Upper lobe of left lung (tissue), 6 donors: ENCODE data around the gene SMIM9. TPM values are rescaled to one million over a fixed set of nuclear protein-coding genes. Genes with fewer than 3 reads are reported as not detected.

Source experiments
- ATAC-seq, 2 donors: fragments of 200-7000 bp; cut with Tn5 transposase; one replicate each; pipeline ENCODE4 v1.9.1; 2022; ENCODE audit warnings: mild to moderate bottlenecking in 2 of 2, moderate library complexity in 2 of 2; ENCODE audit not compliant: low FRiP score in 2 of 2
- DNase-seq, 2 donors: peaks; one replicate each; pipeline ENCODE4 v3.0.0-alpha.2; 2019 to 2020
- H3K27ac ChIP-seq, 4 donors: fragments of 200-600 bp; sonication (generic); one replicate each; pipeline ENCODE4 v1.5.1; 2016 to 2019
- H3K27me3 ChIP-seq, 4 donors: fragments of 200-600 bp; sonication (generic); one replicate each; pipeline ENCODE4 v1.5.1; 2017 to 2019
- H3K36me3 ChIP-seq, 4 donors: fragments of 200-600 bp; sonication (generic); one replicate each; pipeline ENCODE4 v1.5.1; 2016 to 2019
- H3K4me1 ChIP-seq, 4 donors: fragments of 200-600 bp; sonication (generic); one replicate each; pipeline ENCODE4 v1.5.1; 2018 to 2019
- H3K4me3 ChIP-seq, 4 donors: fragments of 200-600 bp; sonication (generic); one replicate each; pipeline ENCODE4 v1.5.1; 2017 to 2019; ENCODE audit warnings: mild to moderate bottlenecking in 2 of 4, moderate library complexity in 1 of 4
- H3K9me3 ChIP-seq, 4 donors: fragments of 200-600 bp; sonication (generic); one replicate each; pipeline ENCODE4 v1.5.1; 2018 to 2019
- EP300 ChIP-seq, 4 donors: sonication (generic); formaldehyde crosslinking; IDR thresholded peaks; one replicate each; pipeline ENCODE4 v1.5.1; 2017; ENCODE audit warnings: antibody characterized with exemption in 4 of 4, control low read depth in 2 of 4
- POLR2A ChIP-seq, 4 donors: fragments of 450-650 bp; IDR thresholded peaks; one replicate each; pipeline ENCODE4 v1.5.1; 2016 to 2017; ENCODE audit warnings: antibody characterized with exemption in 4 of 4, mild to moderate bottlenecking in 2 of 4
- POLR2AphosphoS5 ChIP-seq, 2 donors: sonication (generic); formaldehyde crosslinking; IDR thresholded peaks; one replicate each; pipeline ENCODE4 v1.5.1; 2017; ENCODE audit warnings: antibody characterized with exemption in 2 of 2
- WGBS, 2 donors: methylation state at CpG; one replicate each; pipeline ENCODE4 v1.1.5; 2017 to 2018; 5-methylcytosine and 5-hydroxymethylcytosine counted together
- total RNA-seq, 6 donors: library from RNA; depleted of rRNA in 4 of 6; stranded (reverse); fragments of >200 nt in 4 of 6; gene quantifications; one replicate each; pipeline versions ENCODE4 v1.1.0 to v1.2.1, GENCODE V29; 2016 to 2021
- TF ChIP-seq, protein P1 (sequence below), 6 experiments: fragments of 450-650 bp in 4 of 6; fragments of 200-600 bp in 2 of 6; sonication (generic) in 2 of 6; IDR thresholded peaks; one replicate each; pipeline ENCODE4 v1.5.1; 2016 to 2019; ENCODE audit warnings: antibody characterized with exemption in 6 of 6
- donor health status: DM: no; HTN: no; CAD: no; lungs with moderate emphysema.
- donor health status: DM: no; HTN: yes; CAD: no; lungs with severe emphysema.

SMIM9 gene
- total RNA-seq, 6 donors from 2014 or later: 1.5 TPM; not detected in 5

DNA sequence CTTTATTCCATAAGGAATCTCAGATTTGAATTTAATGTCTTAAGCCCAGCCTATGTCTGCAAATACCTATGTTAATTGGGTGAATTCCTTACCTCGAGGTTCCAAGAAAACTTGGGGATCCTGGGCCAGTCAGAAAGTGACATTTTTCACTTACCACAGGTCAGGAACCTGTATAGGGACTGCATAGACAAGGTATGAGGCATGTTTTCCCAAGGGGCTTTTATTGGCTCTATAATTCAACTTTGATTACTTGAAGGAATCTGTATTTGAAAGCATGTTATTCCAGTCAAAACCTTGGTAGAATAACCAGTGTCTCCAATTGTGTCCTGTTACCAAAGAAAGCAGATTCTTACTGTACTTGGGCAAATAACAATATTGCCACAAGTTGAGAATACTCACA, 20.7 kb downstream of the SMIM9 start:
- Histone ChIP-seq H3K9me3 (no peaks in the 10 kb centered on the region), H3K27ac (no peak overlapping the region), H3K36me3 (no peaks in the 10 kb centered on the region), H3K4me1 (no peaks in the 10 kb centered on the region), H3K4me3 (no peak overlapping the region), H3K27me3 (no peaks in the 10 kb centered on the region)
- ATAC-seq (no peak), DNase-seq (no peak)
- 26 to 58% methylated on average over 1 of the region's 1 CpG for WGBS, 2 donors
- TF ChIP-seq POLR2AphosphoS5 (IDR thresholded peaks at IDR 0.05): no peak
- TF ChIP-seq, protein P1, sequence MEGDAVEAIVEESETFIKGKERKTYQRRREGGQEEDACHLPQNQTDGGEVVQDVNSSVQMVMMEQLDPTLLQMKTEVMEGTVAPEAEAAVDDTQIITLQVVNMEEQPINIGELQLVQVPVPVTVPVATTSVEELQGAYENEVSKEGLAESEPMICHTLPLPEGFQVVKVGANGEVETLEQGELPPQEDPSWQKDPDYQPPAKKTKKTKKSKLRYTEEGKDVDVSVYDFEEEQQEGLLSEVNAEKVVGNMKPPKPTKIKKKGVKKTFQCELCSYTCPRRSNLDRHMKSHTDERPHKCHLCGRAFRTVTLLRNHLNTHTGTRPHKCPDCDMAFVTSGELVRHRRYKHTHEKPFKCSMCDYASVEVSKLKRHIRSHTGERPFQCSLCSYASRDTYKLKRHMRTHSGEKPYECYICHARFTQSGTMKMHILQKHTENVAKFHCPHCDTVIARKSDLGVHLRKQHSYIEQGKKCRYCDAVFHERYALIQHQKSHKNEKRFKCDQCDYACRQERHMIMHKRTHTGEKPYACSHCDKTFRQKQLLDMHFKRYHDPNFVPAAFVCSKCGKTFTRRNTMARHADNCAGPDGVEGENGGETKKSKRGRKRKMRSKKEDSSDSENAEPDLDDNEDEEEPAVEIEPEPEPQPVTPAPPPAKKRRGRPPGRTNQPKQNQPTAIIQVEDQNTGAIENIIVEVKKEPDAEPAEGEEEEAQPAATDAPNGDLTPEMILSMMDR (IDR thresholded peaks at IDR 0.05): no peak
- no peak for TF ChIP-seq POLR2A (IDR thresholded peaks at IDR 0.05)
- TF ChIP-seq EP300 (IDR thresholded peaks at IDR 0.05): no peak

DNA sequence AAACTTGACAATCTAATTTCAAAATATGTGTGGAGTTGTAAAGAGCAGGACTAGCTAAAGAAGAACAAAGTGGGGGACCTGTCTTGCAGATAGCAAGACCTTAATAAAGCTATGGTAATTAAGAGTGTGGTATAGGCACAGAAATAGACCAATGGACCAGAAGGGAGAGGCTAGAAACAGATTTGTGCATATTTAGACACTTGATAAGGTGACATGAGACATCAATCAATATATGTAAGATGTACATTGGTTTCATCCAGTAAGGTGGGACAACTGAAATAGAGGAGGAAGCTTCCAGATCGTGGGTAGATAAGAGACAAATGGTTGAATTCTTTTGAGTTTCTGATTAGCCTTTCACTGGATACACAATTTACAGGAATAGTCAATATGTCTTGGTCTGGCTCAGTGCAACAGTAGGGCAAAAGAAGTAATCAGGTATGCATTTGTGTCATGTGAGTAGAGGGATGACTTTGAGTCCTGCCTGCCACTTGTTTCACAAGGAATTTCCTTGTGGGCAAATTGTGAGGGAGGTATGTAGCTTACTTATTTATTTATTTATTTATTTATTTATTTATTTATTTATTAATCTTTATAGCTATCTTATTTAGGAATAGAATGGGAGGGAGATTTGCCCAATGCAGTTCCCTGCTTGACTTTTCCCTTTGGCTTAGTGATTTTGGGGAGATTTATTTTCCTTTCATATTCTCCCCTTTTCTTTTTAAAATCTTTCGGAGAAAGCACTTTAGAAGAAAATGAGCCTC, 21.9 kb downstream of the SMIM9 start:
- H3K36me3 ChIP-seq: no peaks in the 10 kb centered on the region
- 70 to 77% methylated on average over 2 of the region's 2 CpGs for WGBS, 2 donors
- DNase-seq (no peak), ATAC-seq (no peak)
- H3K4me3 ChIP-seq: no peak overlapping the region
- H3K4me1 ChIP-seq: no peaks in the 10 kb centered on the region
- no peak overlapping the region for H3K27ac ChIP-seq
- no peaks in the 10 kb centered on the region for H3K9me3 ChIP-seq
- TF ChIP-seq EP300 (IDR thresholded peaks at IDR 0.05) (no peak), POLR2A (IDR thresholded peaks at IDR 0.05) (no peak), POLR2AphosphoS5 (IDR thresholded peaks at IDR 0.05) (no peak)
- TF ChIP-seq, protein P1 (IDR thresholded peaks at IDR 0.05): no peak
- no peaks in the 10 kb centered on the region for H3K27me3 ChIP-seq

DNA sequence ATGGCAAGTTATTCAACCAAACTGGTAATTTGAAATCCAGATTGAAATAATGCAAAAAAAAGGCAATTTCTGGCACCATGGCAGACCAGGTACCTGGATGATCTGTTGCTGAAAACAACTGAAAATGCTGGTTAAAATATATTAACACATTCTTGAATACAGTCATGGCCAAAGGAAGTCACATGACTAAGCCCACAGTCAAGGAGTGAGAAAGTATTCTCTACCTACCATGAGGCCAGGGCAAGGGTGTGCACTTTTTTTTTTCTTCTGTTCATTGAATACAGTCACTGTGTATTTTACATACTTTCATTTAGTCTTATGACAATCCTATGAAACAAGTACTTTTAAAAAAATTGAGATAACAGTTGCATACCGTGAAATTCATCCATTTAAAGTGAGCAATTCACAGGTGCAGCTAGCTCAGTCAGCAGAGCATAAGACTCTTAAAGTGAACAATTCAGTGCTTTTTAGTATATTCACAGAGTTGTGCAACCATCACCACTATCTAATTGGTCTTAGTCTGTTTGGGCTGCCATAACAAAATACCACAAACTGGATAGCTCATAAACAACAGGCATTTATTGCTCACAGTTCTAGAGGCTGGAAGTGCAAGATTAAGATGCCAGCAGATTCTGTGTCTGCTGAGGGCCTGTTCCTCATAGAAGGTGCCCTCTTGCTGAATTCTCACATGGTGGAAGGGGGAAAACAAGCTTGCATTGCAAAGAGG, 24.4 kb downstream of the SMIM9 start:
- TF ChIP-seq POLR2AphosphoS5 (IDR thresholded peaks at IDR 0.05): no peak
- TF ChIP-seq POLR2A (IDR thresholded peaks at IDR 0.05): no peak
- TF ChIP-seq, protein P1 (IDR thresholded peaks at IDR 0.05): no peak
- TF ChIP-seq EP300 (IDR thresholded peaks at IDR 0.05): no peak
- DNase-seq: no peak
- ATAC-seq: no peak

DNA sequence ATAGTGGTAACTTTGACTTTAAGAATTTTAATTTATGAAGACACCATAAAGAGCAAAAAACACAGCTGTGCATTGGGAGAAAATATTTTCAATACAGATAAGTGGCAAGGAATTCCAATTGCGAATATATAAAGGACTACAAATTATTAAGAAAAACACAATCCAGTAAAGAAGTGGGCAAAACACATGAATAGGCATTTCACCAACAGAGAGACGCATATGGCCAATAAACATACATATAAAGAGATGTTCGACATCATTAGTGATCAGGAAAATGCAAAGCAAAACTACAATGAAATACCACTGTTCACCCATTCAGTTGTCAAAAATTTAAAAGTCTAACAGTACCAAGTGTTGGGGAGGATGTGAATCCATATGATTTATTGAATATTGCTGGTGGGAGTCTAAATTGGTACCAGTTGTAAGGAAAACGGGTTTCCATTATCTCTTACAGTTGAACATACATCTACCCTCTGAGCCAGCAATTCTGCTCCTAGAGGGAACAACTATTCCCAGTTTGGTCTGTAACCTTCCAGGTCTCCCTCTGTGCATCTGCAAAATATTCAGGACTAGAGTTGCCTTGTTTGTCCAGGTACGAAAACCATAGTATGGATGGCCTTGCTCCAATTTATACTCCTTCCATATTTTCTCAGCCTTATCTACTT, 27.5 kb downstream of the SMIM9 start:
- TF ChIP-seq POLR2AphosphoS5 (IDR thresholded peaks at IDR 0.05) (no peak), EP300 (IDR thresholded peaks at IDR 0.05) (no peak), POLR2A (IDR thresholded peaks at IDR 0.05) (no peak)
- TF ChIP-seq, protein P1 (IDR thresholded peaks at IDR 0.05): no peak
- no peaks in the 10 kb centered on the region for H3K9me3 ChIP-seq
- DNase-seq (no peak), ATAC-seq (no peak)
- 91 to 95% methylated on average over 5 of the region's 5 CpGs for WGBS, 2 donors
- no peak overlapping the region for H3K4me3 ChIP-seq
- H3K36me3 ChIP-seq: no peaks in the 10 kb centered on the region
- H3K27ac ChIP-seq: no peak overlapping the region
- H3K27me3 ChIP-seq: no peaks in the 10 kb centered on the region
- peaks cover 0 to 7% (median 5%) of the 10 kb centered on the region in 4 donors for H3K4me1 ChIP-seq

More for the DNA sequence above, 24.4 kb downstream of the SMIM9 start:
- Histone ChIP-seq H3K36me3 (no peaks in the 10 kb centered on the region), H3K9me3 (no peaks in the 10 kb centered on the region), H3K4me1 (peaks cover 0 to 3% (median 0%) of the 10 kb centered on the region in 4 donors), H3K27ac (no peak overlapping the region), H3K27me3 (no peaks in the 10 kb centered on the region), H3K4me3 (no peak overlapping the region)
- 82 to 87% methylated on average over 1 of the region's 1 CpG for WGBS, 2 donors
